Brain microvascular endothelial cell (primary cell): Measurements from ENCODE around the gene LRP5.

ENCODE experiments used
- DNase-seq: peaks from one replicate; pipeline ENCODE4 v3.0.0-alpha.2; 2020
- H3K27ac ChIP-seq: fragments of 250-450 bp; sonication (Bioruptor Pico); 2 replicates; pipeline ENCODE4 v1.5.1; 2020; ENCODE audit warnings: mild to moderate bottlenecking, moderate library complexity
- H3K27me3 ChIP-seq: fragments of 250-450 bp; sonication (Bioruptor Pico); replicated peaks from 2 replicates; pipeline ENCODE4 v1.5.1; 2020; ENCODE audit warnings: mild to moderate bottlenecking
- H3K36me3 ChIP-seq: fragments of 250-450 bp; sonication (Bioruptor Pico); replicated peaks from 2 replicates; pipeline ENCODE4 v1.5.1; 2020; ENCODE audit warnings: mild to moderate bottlenecking
- H3K4me3 ChIP-seq: 2 replicates; pipeline ENCODE4 v1.5.1; 2011; ENCODE audit warnings: low read depth, mild to moderate bottlenecking, control low read depth, low read length, moderate library complexity
- CTCF ChIP-seq: IDR thresholded peaks from 2 replicates; pipeline ENCODE4 v1.5.1; 2011; ENCODE audit warnings: low read depth, mild to moderate bottlenecking, moderate library complexity, low read length, control low read depth, inconsistent platforms; ENCODE audit errors: missing control alignments
- in situ Hi-C: cut with HindIII; loops from 2 replicates; pipeline ENCODE4 v1.10.0; 2017; ENCODE audit warnings: low sequenced_read_pairs, low pct_ligation_motif_present

The LRP5 gene

GRCh38 chr11:68324241-68324640 is 11.8 kb downstream of the LRP5 start:
- Histone ChIP-seq H3K4me3 (no peak overlapping the region), H3K27me3 (no peaks in the 10 kb centered on the region), H3K27ac (no peak overlapping the region), H3K36me3 (no peaks in the 10 kb centered on the region)
- TF ChIP-seq CTCF: no peak
- in situ Hi-C loops: no loop called here
- DNase-seq: no peak

GRCh38 chr11:68324695-68325094 is 12.3 kb downstream of the LRP5 start:
- Histone ChIP-seq H3K36me3 (no peaks in the 10 kb centered on the region), H3K27ac (no peak overlapping the region), H3K4me3 (no peak overlapping the region), H3K27me3 (no peaks in the 10 kb centered on the region)
- TF ChIP-seq CTCF: no peak
- in situ Hi-C loops: no loop called here
- DNase-seq: no peak

GRCh38 chr11:68325183-68325906 is 13.0 kb downstream of the LRP5 start:
- in situ Hi-C loops: no loop called here
- DNase-seq: no peak
- TF ChIP-seq CTCF: no peak
- Histone ChIP-seq H3K27ac (no peak overlapping the region), H3K27me3 (no peaks in the 10 kb centered on the region), H3K4me3 (no peak overlapping the region), H3K36me3 (no peaks in the 10 kb centered on the region)

- in situ Hi-C loops: no loop called here
- Histone ChIP-seq H3K27ac (no peak overlapping the region), H3K4me3 (no peak overlapping the region), H3K36me3 (no peaks in the 10 kb centered on the region), H3K27me3 (no peaks in the 10 kb centered on the region)
- DNase-seq: no peak
- no peak for TF ChIP-seq CTCF
These were observed 13.5 kb downstream of the LRP5 start for GRCh38 chr11:68325907-68326220.

- no peak for DNase-seq
- in situ Hi-C loops: no loop called here
- Histone ChIP-seq H3K36me3 (no peaks in the 10 kb centered on the region), H3K4me3 (no peak overlapping the region), H3K27me3 (no peaks in the 10 kb centered on the region), H3K27ac (no peak overlapping the region)
- TF ChIP-seq CTCF: no peak
These were observed 14.2 kb downstream of the LRP5 start for GRCh38 chr11:68326334-68327215.
